ENCODE data around the gene AMPH. TPM values are rescaled to one million over a fixed set of nuclear protein-coding genes. Genes with fewer than 3 reads are reported as not detected.
A peak's percentile ranks its signal among the peaks of the same experiment; 100 is the strongest.
"Not testable (repeated sequence)": the region's sequence is repeated elsewhere in the genome, so short reads cannot be mapped to it uniquely, and the experiment has no call there.

Gene AMPH
- total RNA-seq, 1 donor from 2014 or later = 10.7 TPM

GRCh38 chr7:38349869-38350583 is 281.1 kb downstream of the AMPH start:
- DNase-seq = not testable (repeated sequence)

- DNase-seq = not testable (repeated sequence)
Measured at GRCh38 chr7:38349126-38349795, 281.9 kb downstream of the AMPH start.

- DNase-seq = not testable (repeated sequence)
Measured at GRCh38 chr7:38345299-38346172, 285.6 kb downstream of the AMPH start.

- DNase-seq = not testable (repeated sequence)
Measured at GRCh38 chr7:38344741-38345140, 286.4 kb downstream of the AMPH start.

- DNase-seq = not testable (repeated sequence)
Measured at GRCh38 chr7:38342135-38342534, 289.0 kb downstream of the AMPH start.

GRCh38 chr7:38341172-38341705 is 289.9 kb downstream of the AMPH start:
- DNase-seq = peak; percentile 49

- DNase-seq = peak; percentile 35
Measured at GRCh38 chr7:38339953-38340819, 291.0 kb downstream of the AMPH start.

GRCh38 chr7:38336148-38336515 is 295.0 kb downstream of the AMPH start:
- not testable (repeated sequence) for DNase-seq

GRCh38 chr7:38335492-38336147 is 295.6 kb downstream of the AMPH start:
- peak; percentile 83 for DNase-seq

GRCh38 chr7:38335128-38335491 is 296.1 kb downstream of the AMPH start:
- no peak for DNase-seq

- no peak for DNase-seq
Measured at GRCh38 chr7:38334163-38334562, 297.0 kb downstream of the AMPH start.

Small RNAs within 50 kb of the gene (small RNA-seq; reads per million reads assigned to genes)
- gene RN7SL83P (ENCODE audit: low replicate concordance) (not detected), gene TRGV6 (ENCODE audit: low replicate concordance) (not detected)

Data from tongue (tissue), 3 donors.